Activated T-helper 2 cell treated with anti-CD3 and anti-CD28 coated beads, Interferon-gamma antibody, Interleukin-2, Interleukin-4, amounts not matched to agents 10 μg/mL and 5 μg/mL and 100 μg/mL, durations not matched to agents 14 hours and 24 hours and 36 hours (primary cell): ENCODE results near the gene TRAM1L1. TPM values are rescaled to one million over a fixed set of nuclear protein-coding genes. Genes with fewer than 3 reads are reported as not detected.

ENCODE experiments used
- DNase-seq: peaks from one replicate; pipeline ENCODE4 v3.0.0; 2021; ENCODE audit warnings: low spot score
- H3K27ac Mint-ChIP-seq: one replicate; pipeline ENCODE4 v1.8.0; 2021; ENCODE audit warnings: mixed read lengths
- H3K27me3 Mint-ChIP-seq: one replicate; pipeline ENCODE4 v1.8.0; 2021; ENCODE audit warnings: low read depth, mixed read lengths
- H3K36me3 Mint-ChIP-seq: one replicate; pipeline ENCODE4 v1.8.0; 2021; ENCODE audit warnings: low read depth, mixed read lengths
- H3K4me1 Mint-ChIP-seq: one replicate; pipeline ENCODE4 v1.8.0; 2021; ENCODE audit warnings: low read depth, mixed read lengths
- H3K4me3 Mint-ChIP-seq: one replicate; pipeline ENCODE4 v1.8.0; 2021; ENCODE audit warnings: low read depth, mild to moderate bottlenecking, moderate library complexity, mixed read lengths
- H3K9me3 Mint-ChIP-seq: one replicate; pipeline ENCODE4 v1.8.0; 2021; ENCODE audit warnings: mixed read lengths
- intact Hi-C: fragments of 100-400 bp; cut with micrococcal nuclease; formaldehyde crosslinking; loops from one replicate; pipeline ENCODE4 v1.15.1; 2023
- total RNA-seq: library from RNA; stranded (reverse); gene quantifications from 2 replicates; pipeline ENCODE4 v1.2.3, GENCODE V29; 2022

The TRAM1L1 gene
- total RNA-seq = 0.09 TPM in 1 of 2 replicates, not detected in the other

GRCh38 chr4:117084866-117085701, at the start of gene TRAM1L1:
TRAM1L1 (minus strand) TSS chr4:117085576; CDS start chr4:117085393, 183 bp downstream.
- Mint-ChIP-seq H3K27me3 (no peaks in the 10 kb centered on the region), H3K4me1 (no peaks in the 10 kb centered on the region), H3K4me3 (peak within 1 kb of the TSS; percentile 56), H3K36me3 (no peaks in the 10 kb centered on the region), H3K9me3 (peaks cover 3% of the 10 kb centered on the region), H3K27ac (no peak within 1 kb of the TSS)
- peak; percentile 9 for DNase-seq
- intact Hi-C loops = no loop called here

GRCh38 chr4:117134386-117134785, 49.0 kb upstream of the TRAM1L1 start:
- Mint-ChIP-seq H3K27me3 (no peaks in the 10 kb centered on the region), H3K4me1 (no peaks in the 10 kb centered on the region), H3K4me3 (no peak overlapping the region), H3K27ac (no peak overlapping the region), H3K9me3 (peaks cover 12% of the 10 kb centered on the region), H3K36me3 (no peaks in the 10 kb centered on the region)
- intact Hi-C loops = no loop called here
- DNase-seq = no peak

- no peaks in the 10 kb centered on the region for H3K9me3 Mint-ChIP-seq
- H3K27ac Mint-ChIP-seq = no peak overlapping the region
- H3K4me3 Mint-ChIP-seq = no peak overlapping the region
- no peaks in the 10 kb centered on the region for H3K27me3 Mint-ChIP-seq
- H3K4me1 Mint-ChIP-seq = no peaks in the 10 kb centered on the region
- intact Hi-C loops = no loop called here
- H3K36me3 Mint-ChIP-seq = no peaks in the 10 kb centered on the region
- DNase-seq = no peak
Observed at GRCh38 chr4:117096886-117097285, 11.5 kb upstream of the TRAM1L1 start.

DNA sequence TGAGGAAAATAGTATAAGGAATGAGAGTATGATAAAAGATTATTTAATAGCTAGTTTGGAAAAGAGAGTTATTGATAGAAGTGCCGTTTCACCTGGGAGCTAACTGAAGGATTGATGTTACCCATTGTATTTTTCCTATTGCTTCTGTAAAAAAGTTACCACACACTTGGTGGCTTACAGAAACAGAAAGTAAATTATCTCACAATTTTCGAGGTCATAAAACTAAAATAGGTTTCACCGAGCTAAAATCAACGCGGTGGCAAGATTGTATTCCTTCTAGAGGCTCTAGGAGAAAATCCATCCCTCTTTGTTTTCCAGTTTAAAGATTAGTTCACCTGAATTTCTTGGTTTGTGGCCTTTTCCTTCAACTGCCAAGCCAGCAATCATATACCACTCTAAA, 11.1 kb upstream of the TRAM1L1 start:
- intact Hi-C loops = no loop called here
- DNase-seq = no peak
- Mint-ChIP-seq H3K27me3 (no peaks in the 10 kb centered on the region), H3K36me3 (no peaks in the 10 kb centered on the region), H3K4me1 (no peaks in the 10 kb centered on the region), H3K27ac (no peak overlapping the region), H3K9me3 (no peaks in the 10 kb centered on the region), H3K4me3 (no peak overlapping the region)

- no peak for DNase-seq
- Mint-ChIP-seq H3K9me3 (no peaks in the 10 kb centered on the region), H3K4me3 (no peak overlapping the region), H3K36me3 (no peaks in the 10 kb centered on the region), H3K27me3 (no peaks in the 10 kb centered on the region), H3K4me1 (no peaks in the 10 kb centered on the region), H3K27ac (no peak overlapping the region)
- intact Hi-C loops = no loop called here
Observed at GRCh38 chr4:117093571-117093970, 8.2 kb upstream of the TRAM1L1 start.

DNA sequence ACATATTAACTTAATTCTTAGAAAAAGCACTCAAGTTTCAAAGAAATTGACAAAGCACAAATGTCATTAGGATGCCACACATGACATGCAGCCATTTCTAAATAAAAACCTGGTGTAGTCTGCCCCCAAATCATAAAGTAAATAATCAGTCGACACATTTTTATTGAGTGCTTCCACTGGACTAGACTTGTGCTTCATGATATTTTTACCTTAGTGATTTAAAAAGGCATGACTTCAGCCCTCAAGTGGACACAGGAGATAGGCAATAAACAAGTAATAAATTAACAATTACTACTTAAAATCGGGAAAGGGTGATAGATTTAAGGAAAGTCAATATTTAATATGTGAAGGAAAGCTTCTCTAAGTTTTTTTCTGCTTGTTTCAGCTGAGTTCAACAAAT, 7.6 kb downstream of the TRAM1L1 start:
- no peak for DNase-seq
- no peaks in the 10 kb centered on the region for H3K4me1 Mint-ChIP-seq
- no peaks in the 10 kb centered on the region for H3K9me3 Mint-ChIP-seq
- intact Hi-C loops = no loop called here
- no peaks in the 10 kb centered on the region for H3K27me3 Mint-ChIP-seq
- no peak overlapping the region for H3K4me3 Mint-ChIP-seq
- H3K36me3 Mint-ChIP-seq = no peaks in the 10 kb centered on the region
- H3K27ac Mint-ChIP-seq = no peak overlapping the region

GRCh38 chr4:117068120-117068519, 17.3 kb downstream of the TRAM1L1 start:
- Mint-ChIP-seq H3K4me1 (no peaks in the 10 kb centered on the region), H3K27me3 (no peaks in the 10 kb centered on the region), H3K27ac (no peak overlapping the region), H3K36me3 (no peaks in the 10 kb centered on the region), H3K4me3 (no peak overlapping the region), H3K9me3 (no peaks in the 10 kb centered on the region)
- DNase-seq = no peak
- intact Hi-C loops = no loop called here

DNA sequence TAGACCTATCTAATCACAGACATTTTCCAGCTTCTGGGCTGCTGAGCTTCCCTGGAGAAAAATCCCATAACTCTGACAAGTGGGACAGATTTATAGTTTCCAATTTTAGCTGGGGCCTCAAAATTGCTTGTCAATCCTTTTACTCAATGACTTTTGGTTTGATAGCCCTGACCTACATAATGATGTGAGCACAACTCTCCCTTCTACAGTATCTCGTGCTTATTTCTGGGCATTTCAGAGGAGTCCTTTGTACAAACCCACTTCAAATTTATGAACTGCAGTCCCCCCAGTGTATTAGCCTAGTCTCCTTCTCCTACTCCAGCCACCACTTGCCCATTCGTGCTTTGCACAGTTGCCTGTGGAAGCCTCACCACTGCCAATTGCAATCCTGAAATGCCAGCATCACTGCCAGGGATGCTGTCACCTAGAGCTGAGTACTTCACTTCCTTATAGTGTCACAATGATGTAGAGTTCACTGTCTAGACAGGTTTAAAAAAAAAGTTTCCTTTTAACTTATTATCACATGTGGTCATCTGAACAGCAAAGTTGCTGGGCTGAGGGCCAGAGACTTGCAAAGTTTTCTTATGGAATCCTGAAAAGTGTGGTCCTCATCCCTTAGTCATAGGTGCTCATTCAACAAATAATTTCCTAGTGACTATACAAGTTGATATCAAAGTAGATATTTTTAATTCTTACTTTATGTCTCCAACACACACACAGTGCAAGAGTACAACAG, 21.2 kb downstream of the TRAM1L1 start:
- intact Hi-C loops = no loop called here
- H3K9me3 Mint-ChIP-seq = no peaks in the 10 kb centered on the region
- no peak for DNase-seq
- H3K4me3 Mint-ChIP-seq = no peak overlapping the region
- H3K27ac Mint-ChIP-seq = no peak overlapping the region
- H3K4me1 Mint-ChIP-seq = no peaks in the 10 kb centered on the region
- H3K36me3 Mint-ChIP-seq = no peaks in the 10 kb centered on the region
- H3K27me3 Mint-ChIP-seq = no peaks in the 10 kb centered on the region

GRCh38 chr4:117042962-117043361, 42.4 kb downstream of the TRAM1L1 start:
- Mint-ChIP-seq H3K27me3 (no peaks in the 10 kb centered on the region), H3K4me3 (no peak overlapping the region), H3K9me3 (peaks cover 6% of the 10 kb centered on the region), H3K36me3 (no peaks in the 10 kb centered on the region), H3K27ac (no peak overlapping the region), H3K4me1 (no peaks in the 10 kb centered on the region)
- DNase-seq = no peak
- intact Hi-C loops = no loop called here
